ENCODE measurements around the gene DENND10.

GRCh38 chr10:119090026-119090795 is 13.7 kb upstream of the DENND10 start:
- no peak for TF ChIP-seq AFF4 (CRISPR knock-in tag; IDR thresholded peaks at IDR 0.05; ENCODE audit: borderline replicate concordance)
- no peak for TF ChIP-seq CTCF (IDR thresholded peaks at IDR 0.05)
- no peak for TF ChIP-seq USF1 (CRISPR knock-in tag; IDR thresholded peaks at IDR 0.05)
- no peak for TF ChIP-seq CREB1 (CRISPR knock-in tag; IDR thresholded peaks at IDR 0.05)
- TF ChIP-seq FOXP1 (CRISPR knock-in tag; IDR thresholded peaks at IDR 0.05; ENCODE audit: borderline replicate concordance) = no peak
- TF ChIP-seq IRF2 (CRISPR knock-in tag; IDR thresholded peaks at IDR 0.05; ENCODE audit: borderline replicate concordance, low read depth) = no peak
- TF ChIP-seq SMAD4 (CRISPR knock-in tag; IDR thresholded peaks at IDR 0.05) = no peak
- no peak for TF ChIP-seq USF2 (CRISPR knock-in tag; IDR thresholded peaks at IDR 0.05)
- TF ChIP-seq ZBTB21 (CRISPR knock-in tag; IDR thresholded peaks at IDR 0.05; ENCODE audit: borderline replicate concordance) = no peak
- TF ChIP-seq, protein P1, sequence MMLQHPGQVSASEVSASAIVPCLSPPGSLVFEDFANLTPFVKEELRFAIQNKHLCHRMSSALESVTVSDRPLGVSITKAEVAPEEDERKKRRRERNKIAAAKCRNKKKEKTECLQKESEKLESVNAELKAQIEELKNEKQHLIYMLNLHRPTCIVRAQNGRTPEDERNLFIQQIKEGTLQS (CRISPR knock-in tag; conservative IDR thresholded peaks at IDR 0.05) = no peak
- no peak for TF ChIP-seq ATF6 (CRISPR knock-in tag; IDR thresholded peaks at IDR 0.05)
- TF ChIP-seq, protein P2, sequence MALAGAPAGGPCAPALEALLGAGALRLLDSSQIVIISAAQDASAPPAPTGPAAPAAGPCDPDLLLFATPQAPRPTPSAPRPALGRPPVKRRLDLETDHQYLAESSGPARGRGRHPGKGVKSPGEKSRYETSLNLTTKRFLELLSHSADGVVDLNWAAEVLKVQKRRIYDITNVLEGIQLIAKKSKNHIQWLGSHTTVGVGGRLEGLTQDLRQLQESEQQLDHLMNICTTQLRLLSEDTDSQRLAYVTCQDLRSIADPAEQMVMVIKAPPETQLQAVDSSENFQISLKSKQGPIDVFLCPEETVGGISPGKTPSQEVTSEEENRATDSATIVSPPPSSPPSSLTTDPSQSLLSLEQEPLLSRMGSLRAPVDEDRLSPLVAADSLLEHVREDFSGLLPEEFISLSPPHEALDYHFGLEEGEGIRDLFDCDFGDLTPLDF (CRISPR knock-in tag; IDR thresholded peaks at IDR 0.05) = no peak
- TF ChIP-seq IRF1 (CRISPR knock-in tag; IDR thresholded peaks at IDR 0.05) = no peak
- TF ChIP-seq ZNF138 (CRISPR knock-in tag; conservative IDR thresholded peaks at IDR 0.05) = no peak
